IPS DF 6.9 (cell line): ENCODE measurements around the gene MAPKAP1.

Experiments
- DNase-seq: peaks from one replicate; pipeline ENCODE4 v3.0.0-alpha.2; 2013; ENCODE audit warnings: low read depth, low spot score
- H3K27ac ChIP-seq: one replicate; pipeline ENCODE4 v1.5.1; 2013; ENCODE audit warnings: low read length, control low read depth
- H3K27me3 ChIP-seq: 2 replicates; pipeline ENCODE4 v1.6.1; 2013; ENCODE audit warnings: mild to moderate bottlenecking, low read length; ENCODE audit not compliant: control insufficient read depth, insufficient read depth
- H3K36me3 ChIP-seq: 2 replicates; pipeline ENCODE4 v1.6.1; 2013; ENCODE audit warnings: low read length; ENCODE audit not compliant: control insufficient read depth, insufficient read depth
- H3K4me1 ChIP-seq: 2 replicates; pipeline ENCODE4 v1.6.1; 2013; ENCODE audit warnings: low read length; ENCODE audit not compliant: control insufficient read depth, insufficient read depth
- H3K4me3 ChIP-seq: 2 replicates; pipeline ENCODE4 v1.5.1; 2013; ENCODE audit warnings: mild to moderate bottlenecking, low read length
- H3K9me3 ChIP-seq: 2 replicates; pipeline ENCODE4 v1.6.1; 2013; ENCODE audit warnings: low read length, inconsistent platforms; ENCODE audit not compliant: control insufficient read depth, insufficient read depth
- WGBS: extraction: QIAGEN DNeasy Blood & Tissue Kit; methylation state at CpG from one replicate; pipeline ENCODE4 v1.1.7; 2013; ENCODE audit warnings: mixed read lengths, missing lambda C conversion rate; ENCODE audit not compliant: insufficient read length, insufficient coverage; 5-methylcytosine and 5-hydroxymethylcytosine counted together

Gene MAPKAP1

GRCh38 chr9:125487842-125488241 is 219.2 kb downstream of the MAPKAP1 start:
- Histone ChIP-seq H3K9me3 (no peaks in the 10 kb centered on the region), H3K4me1 (peaks cover 2% of the 10 kb centered on the region; the same call in 1 of the 2 replicates), H3K27me3 (no peaks in the 10 kb centered on the region), H3K36me3 (no peaks in the 10 kb centered on the region), H3K27ac (no peak overlapping the region), H3K4me3 (no peak overlapping the region)
- no peak for DNase-seq
- WGBS, result no CpG with 5 or more reads among the region's 2 CpGs

DNA sequence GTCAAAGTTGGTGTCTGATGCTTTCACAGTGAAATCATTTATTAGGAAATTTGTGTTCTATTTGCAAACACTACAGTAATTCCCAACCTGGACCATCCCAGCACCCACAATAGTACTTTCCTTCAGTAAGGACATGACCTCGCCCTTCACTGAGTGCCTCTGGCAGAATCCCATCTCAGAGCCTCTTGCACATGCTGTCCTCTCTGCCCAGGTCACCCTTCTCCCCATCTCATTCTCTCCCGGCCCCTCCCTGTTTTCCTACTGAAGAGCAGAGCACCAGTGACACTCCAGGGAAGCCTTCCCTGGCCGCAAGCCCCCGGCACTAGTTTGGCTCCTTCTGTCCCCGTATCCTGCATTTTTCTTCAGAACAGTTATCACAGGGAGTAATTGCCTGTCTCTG is 220.4 kb downstream of the MAPKAP1 start:
- no peak overlapping the region for H3K4me3 ChIP-seq
- WGBS, result no CpG with 5 or more reads among the region's 5 CpGs

DNA sequence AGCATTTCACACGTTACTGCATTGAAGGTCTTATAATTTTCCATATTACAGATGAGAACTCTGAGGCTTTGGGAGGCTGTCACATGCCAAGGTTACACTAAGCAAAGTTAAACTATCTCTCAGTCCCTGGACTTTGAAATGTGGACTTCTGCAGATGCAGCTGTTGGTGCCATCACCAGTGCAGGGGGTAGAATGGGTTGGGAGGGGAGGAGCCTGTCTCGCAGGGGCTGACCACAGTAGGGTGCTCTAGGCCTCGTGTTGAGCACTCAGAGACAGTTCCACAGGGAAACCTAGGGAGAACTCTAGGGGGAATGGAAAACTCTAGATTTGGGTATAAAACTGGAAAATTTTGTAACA is 220.9 kb downstream of the MAPKAP1 start:
- Histone ChIP-seq H3K4me3 (no peak overlapping the region), H3K27ac (no peak overlapping the region), H3K27me3 (no peaks in the 10 kb centered on the region), H3K9me3 (no peaks in the 10 kb centered on the region), H3K36me3 (no peaks in the 10 kb centered on the region), H3K4me1 (peaks cover 2% of the 10 kb centered on the region; the same call in 1 of the 2 replicates)
- no CpG with 5 or more reads among the region's 3 CpGs for WGBS
- no peak for DNase-seq

More for the DNA sequence above, 220.4 kb downstream of the MAPKAP1 start:
- Histone ChIP-seq H3K4me1 (peaks cover 2% of the 10 kb centered on the region; the same call in 1 of the 2 replicates), H3K36me3 (no peaks in the 10 kb centered on the region), H3K9me3 (no peaks in the 10 kb centered on the region), H3K27me3 (no peaks in the 10 kb centered on the region), H3K27ac (no peak overlapping the region)
- DNase-seq, result no peak

DNA sequence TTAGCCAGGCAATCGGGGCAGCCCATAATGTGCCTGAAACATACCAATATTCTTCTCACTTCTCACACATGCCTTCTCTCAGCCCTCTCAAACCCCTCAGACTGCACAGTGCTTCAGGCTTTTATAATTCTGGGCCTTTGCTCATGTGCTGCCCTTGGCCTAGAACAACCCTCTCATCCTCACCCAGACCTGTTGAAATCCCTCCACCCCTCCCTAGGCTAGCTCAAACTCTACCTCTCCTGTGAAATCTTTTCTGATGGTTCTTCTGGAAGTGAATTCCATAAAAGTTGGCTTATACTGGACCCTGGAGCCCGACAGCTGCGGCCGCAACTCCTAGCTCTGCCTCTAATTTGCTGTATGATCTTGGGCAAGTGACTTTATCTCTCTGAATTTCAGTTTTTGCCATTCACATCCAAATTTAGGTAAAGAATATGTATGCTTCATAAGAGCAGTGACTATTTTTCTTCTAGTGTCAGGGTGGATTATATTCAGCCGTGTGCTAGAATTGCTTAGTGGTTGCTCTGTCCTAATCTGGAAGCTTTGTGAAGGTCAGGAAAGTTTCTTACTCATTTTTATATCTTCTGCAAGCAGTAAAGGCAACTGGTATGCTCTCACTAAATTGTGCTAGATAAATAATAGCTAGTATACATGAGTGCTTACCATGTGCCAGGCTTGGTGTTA is 221.4 kb downstream of the MAPKAP1 start:
- H3K27ac ChIP-seq, result no peak overlapping the region
- DNase-seq, result no peak
- no peaks in the 10 kb centered on the region for H3K36me3 ChIP-seq
- WGBS, result no CpG with 5 or more reads among the region's 5 CpGs
- no peak overlapping the region for H3K4me3 ChIP-seq
- H3K9me3 ChIP-seq, result no peaks in the 10 kb centered on the region
- peaks cover 2% of the 10 kb centered on the region; the same call in 1 of the 2 replicates for H3K4me1 ChIP-seq
- H3K27me3 ChIP-seq, result no peaks in the 10 kb centered on the region

DNA sequence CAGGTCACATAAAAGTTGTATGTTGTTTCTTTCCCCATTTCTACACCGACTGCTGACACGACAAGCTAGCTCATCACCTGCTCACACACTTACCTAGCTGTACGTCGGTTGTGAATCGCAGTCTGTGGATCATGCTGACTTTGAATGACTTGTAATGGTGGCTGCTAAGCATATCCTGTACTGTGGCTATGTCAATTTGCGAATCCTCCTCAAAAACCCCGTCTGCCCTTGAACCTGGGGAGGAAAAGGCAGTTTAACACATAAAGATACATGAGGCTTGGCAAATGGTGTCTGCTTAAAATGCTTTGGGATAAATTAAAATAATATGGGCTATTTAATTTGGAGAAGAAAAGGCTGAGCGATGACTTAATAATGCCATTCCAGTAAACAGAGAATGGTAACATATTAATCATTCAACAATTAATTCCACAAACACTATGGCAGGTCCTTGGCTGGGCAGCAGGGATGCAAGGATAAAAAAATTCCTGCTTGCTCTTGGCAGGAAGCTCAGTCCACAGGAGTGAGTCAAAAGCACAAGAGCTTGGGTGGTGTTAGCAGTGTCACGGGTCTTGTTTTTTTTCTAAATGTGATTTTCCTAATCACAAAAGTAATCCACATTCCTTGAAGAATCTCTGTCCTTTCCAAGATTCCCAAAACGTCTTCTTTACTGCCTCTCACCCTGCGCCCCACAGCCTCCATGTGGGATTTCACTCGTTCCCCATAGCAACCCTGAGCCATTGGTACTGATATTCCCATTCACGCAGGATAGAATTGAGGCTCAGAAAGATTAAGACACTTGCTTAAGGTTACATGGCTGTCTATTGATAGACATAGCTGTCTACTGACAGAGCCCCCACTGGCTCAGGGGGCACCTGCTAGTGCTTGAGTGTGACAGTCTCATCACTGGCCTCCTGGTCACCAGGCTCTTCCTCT is 222.4 kb downstream of the MAPKAP1 start:
- no peak for DNase-seq
- H3K27me3 ChIP-seq, result no peaks in the 10 kb centered on the region
- H3K4me1 ChIP-seq, result peaks cover 2% of the 10 kb centered on the region; the same call in 1 of the 2 replicates
- no peaks in the 10 kb centered on the region for H3K9me3 ChIP-seq
- H3K4me3 ChIP-seq, result no peak overlapping the region
- WGBS, result no CpG with 5 or more reads among the region's 13 CpGs
- H3K36me3 ChIP-seq, result no peaks in the 10 kb centered on the region
- no peak overlapping the region for H3K27ac ChIP-seq

GRCh38 chr9:125483697-125484096 is 223.3 kb downstream of the MAPKAP1 start:
- DNase-seq, result no peak
- Histone ChIP-seq H3K27ac (no peak overlapping the region), H3K4me1 (peaks cover 2% of the 10 kb centered on the region; the same call in 1 of the 2 replicates), H3K27me3 (no peaks in the 10 kb centered on the region), H3K36me3 (no peaks in the 10 kb centered on the region), H3K4me3 (no peak overlapping the region), H3K9me3 (no peaks in the 10 kb centered on the region)
- WGBS, result no CpG with 5 or more reads among the region's 2 CpGs

DNA sequence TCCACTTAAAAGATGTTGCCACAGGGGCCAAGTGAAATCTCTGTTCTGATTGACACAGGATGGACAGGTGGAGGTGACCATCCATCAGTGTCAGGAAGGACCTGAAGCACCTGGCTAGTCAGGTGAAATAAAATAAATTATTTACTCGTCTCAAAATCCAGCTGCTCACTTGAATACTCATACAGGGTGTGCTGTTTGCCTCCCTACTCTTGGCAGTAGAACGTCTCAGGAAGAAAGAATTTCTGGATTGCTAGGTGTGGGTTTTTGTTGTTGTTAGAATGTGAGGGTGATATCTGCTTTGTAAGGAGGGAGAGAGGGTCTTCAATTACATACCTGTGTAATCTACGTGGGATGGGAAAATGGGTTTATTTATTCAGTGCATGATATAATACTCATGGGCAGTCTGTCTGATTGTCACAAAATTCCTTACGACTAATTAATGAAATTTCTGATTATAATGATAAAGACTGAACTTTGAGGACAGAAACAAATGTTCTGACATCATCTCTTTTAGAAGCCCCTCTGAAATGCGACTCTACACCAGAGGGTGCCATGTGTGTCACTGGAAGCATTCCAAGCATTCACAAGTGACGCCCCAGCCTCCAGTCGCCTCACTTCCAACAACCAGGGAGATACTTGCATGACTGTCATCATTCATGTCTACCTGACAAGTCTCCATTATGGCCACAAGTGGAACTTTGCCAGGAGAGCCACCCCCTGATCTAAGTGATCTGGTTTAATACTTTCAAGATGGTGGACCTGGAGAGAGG is 227.0 kb downstream of the MAPKAP1 start:
- no peak overlapping the region for H3K27ac ChIP-seq
- H3K4me3 ChIP-seq, result no peak overlapping the region
- H3K36me3 ChIP-seq, result no peaks in the 10 kb centered on the region
- no peaks in the 10 kb centered on the region for H3K27me3 ChIP-seq
- no CpG with 5 or more reads among the region's 7 CpGs for WGBS
- no peak for DNase-seq
- no peaks in the 10 kb centered on the region for H3K4me1 ChIP-seq
- no peaks in the 10 kb centered on the region for H3K9me3 ChIP-seq

- Histone ChIP-seq H3K4me3 (no peak overlapping the region), H3K27me3 (no peaks in the 10 kb centered on the region), H3K27ac (no peak overlapping the region), H3K4me1 (0 out of 2 replicates have a peak, but pooled peaks cover 1% of the 10 kb centered on the region), H3K9me3 (no peaks in the 10 kb centered on the region), H3K36me3 (no peaks in the 10 kb centered on the region)
- no CpG with 5 or more reads among the region's 5 CpGs for WGBS
- no peak for DNase-seq
Observed at GRCh38 chr9:125477089-125477544, 229.9 kb downstream of the MAPKAP1 start.

DNA sequence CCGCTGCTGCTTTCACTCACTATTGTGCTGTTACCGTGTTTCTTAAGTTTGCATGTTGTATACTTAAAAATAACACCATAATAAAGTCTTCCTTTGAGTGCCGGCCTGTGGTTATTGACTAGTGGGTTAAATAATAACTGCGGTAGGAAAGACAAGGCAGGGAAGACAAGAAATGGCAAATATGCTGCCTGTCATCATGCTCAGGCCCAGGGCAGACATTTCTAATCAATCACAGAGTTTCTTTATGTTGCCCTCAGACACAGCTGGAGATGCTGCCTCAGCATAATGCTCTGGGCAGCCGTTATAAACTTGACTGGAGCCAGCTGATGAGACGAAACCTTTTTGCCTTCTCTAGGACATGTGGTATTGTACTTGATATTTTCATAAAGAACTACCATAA is 230.4 kb downstream of the MAPKAP1 start:
- Histone ChIP-seq H3K9me3 (no peaks in the 10 kb centered on the region), H3K27ac (no peak overlapping the region), H3K27me3 (no peaks in the 10 kb centered on the region), H3K4me1 (0 out of 2 replicates have a peak, but pooled peaks cover 1% of the 10 kb centered on the region), H3K36me3 (no peaks in the 10 kb centered on the region), H3K4me3 (no peak overlapping the region)
- no CpG with 5 or more reads among the region's 6 CpGs for WGBS
- no peak for DNase-seq

DNA sequence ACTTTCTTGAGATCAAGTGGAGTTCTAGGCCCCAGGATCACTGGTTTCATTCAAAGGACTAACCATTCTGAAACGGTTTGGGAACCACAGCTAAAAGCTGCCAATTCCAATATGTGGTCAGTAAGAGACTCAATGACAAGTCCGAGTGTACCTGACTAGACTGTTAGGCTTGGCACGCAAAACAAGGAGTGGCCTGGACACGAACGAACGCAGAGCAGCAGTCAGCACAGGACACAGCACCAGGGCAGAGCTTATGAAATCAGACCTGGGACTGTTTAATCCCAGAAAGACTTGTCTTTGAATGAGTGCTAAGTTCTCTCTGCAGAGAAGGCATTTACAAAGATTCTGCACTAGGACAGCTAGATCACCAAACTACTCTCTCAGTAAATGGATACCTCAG is 231.6 kb downstream of the MAPKAP1 start:
- no peaks in the 10 kb centered on the region for H3K9me3 ChIP-seq
- no peak overlapping the region for H3K27ac ChIP-seq
- DNase-seq, result no peak
- H3K4me3 ChIP-seq, result no peak overlapping the region
- H3K4me1 ChIP-seq, result 0 out of 2 replicates have a peak, but pooled peaks cover 1% of the 10 kb centered on the region
- no CpG with 5 or more reads among the region's 6 CpGs for WGBS
- no peaks in the 10 kb centered on the region for H3K27me3 ChIP-seq
- H3K36me3 ChIP-seq, result no peaks in the 10 kb centered on the region
